ENCODE data around the gene MYO5A.
"Not testable (repeated sequence)": the region's sequence is repeated elsewhere in the genome, so short reads cannot be mapped to it uniquely, and the experiment has no call there.

GRCh38 chr15:52512869-52513268 lies 15.8 kb downstream of the MYO5A start:
- not testable (repeated sequence) for TF ChIP-seq CTCF, POLR2A (IDR thresholded peaks at IDR 0.05)

All from Peyer's patch (tissue), 4 donors.